ENCODE data around the gene TLK1. TPM values are rescaled to one million over a fixed set of nuclear protein-coding genes. Genes with fewer than 3 reads are reported as not detected.

TLK1 gene
- total and polyA plus RNA-seq, 9 of the 15 experiments (the other 6 are each of a cell fraction or from before 2014, with no cell fraction given) = 20.2 to 101 (median 40.5) TPM

DNA sequence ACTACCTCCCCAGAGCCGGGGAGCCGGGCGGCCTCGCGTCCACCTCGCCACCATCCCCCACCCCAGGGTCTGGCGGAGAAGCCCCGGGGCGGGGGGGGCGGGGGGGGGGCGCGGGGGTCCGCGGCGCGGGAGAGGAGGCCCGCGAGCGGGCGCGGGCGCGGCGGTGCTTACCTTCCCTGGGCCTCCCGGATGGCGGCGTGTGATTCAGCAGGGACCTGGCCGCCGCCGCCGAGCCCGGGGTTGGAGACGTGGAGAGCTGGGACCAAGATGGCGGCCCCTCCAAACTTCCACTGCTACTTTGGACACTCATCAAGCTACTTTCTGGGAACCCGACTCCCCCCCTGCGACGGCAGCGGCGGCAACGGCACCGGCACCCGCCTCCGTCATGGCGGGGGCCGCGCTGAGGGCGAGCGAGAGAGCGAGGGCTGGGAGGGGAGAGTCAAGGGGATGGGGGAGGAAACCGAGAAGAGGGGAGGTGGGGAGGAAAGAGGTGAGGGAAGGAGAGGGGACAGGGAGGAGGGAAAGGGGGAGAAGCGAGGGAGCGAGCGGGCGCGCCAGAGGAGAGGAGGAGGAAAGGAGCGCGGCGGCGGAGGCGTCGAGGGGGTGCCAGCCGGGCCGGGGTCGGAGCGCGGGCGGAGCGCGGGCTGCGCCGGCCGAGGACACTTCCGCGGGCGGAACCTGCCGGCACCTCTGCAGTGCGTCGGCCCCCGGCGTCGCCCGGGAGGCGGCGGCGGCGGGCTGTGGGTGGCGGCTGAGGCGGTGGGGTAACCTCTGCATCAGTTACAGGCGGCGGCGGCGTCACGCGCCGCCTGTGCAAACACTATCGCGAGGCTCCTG, at the start of gene TLK1 (continued):
- TF ChIP-seq, protein P1, sequence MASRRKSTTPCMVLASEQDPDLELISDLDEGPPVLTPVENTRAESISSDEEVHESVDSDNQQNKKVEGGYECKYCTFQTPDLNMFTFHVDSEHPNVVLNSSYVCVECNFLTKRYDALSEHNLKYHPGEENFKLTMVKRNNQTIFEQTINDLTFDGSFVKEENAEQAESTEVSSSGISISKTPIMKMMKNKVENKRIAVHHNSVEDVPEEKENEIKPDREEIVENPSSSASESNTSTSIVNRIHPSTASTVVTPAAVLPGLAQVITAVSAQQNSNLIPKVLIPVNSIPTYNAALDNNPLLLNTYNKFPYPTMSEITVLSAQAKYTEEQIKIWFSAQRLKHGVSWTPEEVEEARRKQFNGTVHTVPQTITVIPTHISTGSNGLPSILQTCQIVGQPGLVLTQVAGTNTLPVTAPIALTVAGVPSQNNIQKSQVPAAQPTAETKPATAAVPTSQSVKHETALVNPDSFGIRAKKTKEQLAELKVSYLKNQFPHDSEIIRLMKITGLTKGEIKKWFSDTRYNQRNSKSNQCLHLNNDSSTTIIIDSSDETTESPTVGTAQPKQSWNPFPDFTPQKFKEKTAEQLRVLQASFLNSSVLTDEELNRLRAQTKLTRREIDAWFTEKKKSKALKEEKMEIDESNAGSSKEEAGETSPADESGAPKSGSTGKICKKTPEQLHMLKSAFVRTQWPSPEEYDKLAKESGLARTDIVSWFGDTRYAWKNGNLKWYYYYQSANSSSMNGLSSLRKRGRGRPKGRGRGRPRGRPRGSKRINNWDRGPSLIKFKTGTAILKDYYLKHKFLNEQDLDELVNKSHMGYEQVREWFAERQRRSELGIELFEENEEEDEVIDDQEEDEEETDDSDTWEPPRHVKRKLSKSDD (conservative IDR thresholded peaks at IDR 0.05; ENCODE audit: low read length) = no peak
- TF ChIP-seq SOX6 (IDR thresholded peaks at IDR 0.05) = peak; percentile 45; the same call in 1 of the 2 replicates
- TF ChIP-seq CHD1 (IDR thresholded peaks at IDR 0.05; ENCODE audit: low read length) = peak; percentile 31
- TF ChIP-seq SP1 (CRISPR knock-in tag; IDR thresholded peaks at IDR 0.05) = peak; percentile 53
- TF ChIP-seq PCBP2 (IDR thresholded peaks at IDR 0.05; ENCODE audit: low read depth, low read length, poor library complexity, severe bottlenecking) = peak; percentile 98
- TF ChIP-seq ZKSCAN3 (CRISPR knock-in tag; IDR thresholded peaks at IDR 0.05) = peak; percentile 78
- TF ChIP-seq, protein P2, sequence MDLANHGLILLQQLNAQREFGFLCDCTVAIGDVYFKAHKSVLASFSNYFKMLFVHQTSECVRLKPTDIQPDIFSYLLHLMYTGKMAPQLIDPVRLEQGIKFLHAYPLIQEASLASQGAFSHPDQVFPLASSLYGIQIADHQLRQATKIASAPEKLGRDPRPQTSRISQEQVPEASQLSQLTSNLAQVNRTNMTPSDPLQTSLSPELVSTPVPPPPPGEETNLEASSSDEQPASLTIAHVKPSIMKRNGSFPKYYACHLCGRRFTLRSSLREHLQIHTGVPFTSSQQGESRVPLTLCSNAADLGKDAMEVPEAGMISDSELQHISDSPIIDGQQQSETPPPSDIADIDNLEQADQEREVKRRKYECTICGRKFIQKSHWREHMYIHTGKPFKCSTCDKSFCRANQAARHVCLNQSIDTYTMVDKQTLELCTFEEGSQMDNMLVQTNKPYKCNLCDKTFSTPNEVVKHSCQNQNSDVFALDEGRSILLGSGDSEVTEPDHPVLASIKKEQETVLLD (IDR thresholded peaks at IDR 0.05) = peak; percentile 62; the same call in 1 of the 2 replicates
- TF ChIP-seq EZH2 (IDR thresholded peaks at IDR 0.05; ENCODE audit: borderline replicate concordance, low read depth, low read length) = no peak
- TF ChIP-seq PHF8 (IDR thresholded peaks at IDR 0.05; ENCODE audit: borderline replicate concordance, low read length) = peak; percentile 65; the same call in 1 of the 2 replicates
- peak in 1 of 2 experiments; percentile 50; a peak in 1 of 4 replicates for TF ChIP-seq SIN3A (IDR thresholded peaks at IDR 0.05; ENCODE audit: borderline replicate concordance in 2 of 2, control insufficient read depth in 1 of 2, low read depth in 2 of 2, low read length in 2 of 2)
- TF ChIP-seq HMG20A (CRISPR knock-in tag; conservative IDR thresholded peaks at IDR 0.05) = no peak
- TF ChIP-seq SAP30 (IDR thresholded peaks at IDR 0.05; ENCODE audit: borderline replicate concordance, insufficient read depth, low read depth, low read length, poor library complexity, severe bottlenecking) = peak; percentile 53
- no peak for TF ChIP-seq PML (IDR thresholded peaks at IDR 0.05; ENCODE audit: low read length)
- TF ChIP-seq SRSF9 (IDR thresholded peaks at IDR 0.05; ENCODE audit: borderline replicate concordance, low read depth, low read length) = no peak
- TF ChIP-seq MCM2 (IDR thresholded peaks at IDR 0.05; ENCODE audit: low read depth) = no peak
- no peak for TF ChIP-seq ZNF644 (tag; IDR thresholded peaks at IDR 0.05; ENCODE audit: low read depth)
- TF ChIP-seq, protein P3, sequence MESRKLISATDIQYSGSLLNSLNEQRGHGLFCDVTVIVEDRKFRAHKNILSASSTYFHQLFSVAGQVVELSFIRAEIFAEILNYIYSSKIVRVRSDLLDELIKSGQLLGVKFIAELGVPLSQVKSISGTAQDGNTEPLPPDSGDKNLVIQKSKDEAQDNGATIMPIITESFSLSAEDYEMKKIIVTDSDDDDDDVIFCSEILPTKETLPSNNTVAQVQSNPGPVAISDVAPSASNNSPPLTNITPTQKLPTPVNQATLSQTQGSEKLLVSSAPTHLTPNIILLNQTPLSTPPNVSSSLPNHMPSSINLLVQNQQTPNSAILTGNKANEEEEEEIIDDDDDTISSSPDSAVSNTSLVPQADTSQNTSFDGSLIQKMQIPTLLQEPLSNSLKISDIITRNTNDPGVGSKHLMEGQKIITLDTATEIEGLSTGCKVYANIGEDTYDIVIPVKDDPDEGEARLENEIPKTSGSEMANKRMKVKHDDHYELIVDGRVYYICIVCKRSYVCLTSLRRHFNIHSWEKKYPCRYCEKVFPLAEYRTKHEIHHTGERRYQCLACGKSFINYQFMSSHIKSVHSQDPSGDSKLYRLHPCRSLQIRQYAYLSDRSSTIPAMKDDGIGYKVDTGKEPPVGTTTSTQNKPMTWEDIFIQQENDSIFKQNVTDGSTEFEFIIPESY (CRISPR knock-in tag; IDR thresholded peaks at IDR 0.05) = no peak
- no peak for TF ChIP-seq THRAP3 (IDR thresholded peaks at IDR 0.05; ENCODE audit: borderline replicate concordance)
- TF ChIP-seq, protein P4, sequence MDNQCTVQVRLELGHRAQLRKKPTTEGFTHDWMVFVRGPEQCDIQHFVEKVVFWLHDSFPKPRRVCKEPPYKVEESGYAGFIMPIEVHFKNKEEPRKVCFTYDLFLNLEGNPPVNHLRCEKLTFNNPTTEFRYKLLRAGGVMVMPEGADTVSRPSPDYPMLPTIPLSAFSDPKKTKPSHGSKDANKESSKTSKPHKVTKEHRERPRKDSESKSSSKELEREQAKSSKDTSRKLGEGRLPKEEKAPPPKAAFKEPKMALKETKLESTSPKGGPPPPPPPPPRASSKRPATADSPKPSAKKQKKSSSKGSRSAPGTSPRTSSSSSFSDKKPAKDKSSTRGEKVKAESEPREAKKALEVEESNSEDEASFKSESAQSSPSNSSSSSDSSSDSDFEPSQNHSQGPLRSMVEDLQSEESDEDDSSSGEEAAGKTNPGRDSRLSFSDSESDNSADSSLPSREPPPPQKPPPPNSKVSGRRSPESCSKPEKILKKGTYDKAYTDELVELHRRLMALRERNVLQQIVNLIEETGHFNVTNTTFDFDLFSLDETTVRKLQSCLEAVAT (IDR thresholded peaks at IDR 0.05) = peak; percentile 93 to 95

Measured in K562 (cell line).